Esophagus muscularis mucosa (tissue), 4 donors: ENCODE data around the gene MIAT.

Experiments used
- CTCF ChIP-seq, 3 experiments: fragments of 200-600 bp in 2 of 3; fragments of 450-650 bp in 1 of 3; sonication (generic) in 2 of 3; IDR thresholded peaks; one replicate each; pipeline ENCODE4 v1.5.1; 2017 to 2019; ENCODE audit warnings: antibody characterized with exemption in 3 of 3, mild to moderate bottlenecking in 2 of 3, moderate library complexity in 1 of 3
- EP300 ChIP-seq: sonication (generic); formaldehyde crosslinking; IDR thresholded peaks from one replicate; pipeline ENCODE4 v1.6.1; 2017; ENCODE audit warnings: antibody characterized with exemption
- POLR2A ChIP-seq: fragments of 450-650 bp; IDR thresholded peaks from one replicate; pipeline ENCODE4 v1.6.1; 2017; ENCODE audit warnings: antibody characterized with exemption, moderate library complexity, mild to moderate bottlenecking, low read depth
- POLR2AphosphoS5 ChIP-seq, 2 donors: sonication (generic); formaldehyde crosslinking; IDR thresholded peaks; one replicate each; pipeline ENCODE4 v1.6.1; 2017; ENCODE audit warnings: antibody characterized with exemption in 2 of 2

DNA sequence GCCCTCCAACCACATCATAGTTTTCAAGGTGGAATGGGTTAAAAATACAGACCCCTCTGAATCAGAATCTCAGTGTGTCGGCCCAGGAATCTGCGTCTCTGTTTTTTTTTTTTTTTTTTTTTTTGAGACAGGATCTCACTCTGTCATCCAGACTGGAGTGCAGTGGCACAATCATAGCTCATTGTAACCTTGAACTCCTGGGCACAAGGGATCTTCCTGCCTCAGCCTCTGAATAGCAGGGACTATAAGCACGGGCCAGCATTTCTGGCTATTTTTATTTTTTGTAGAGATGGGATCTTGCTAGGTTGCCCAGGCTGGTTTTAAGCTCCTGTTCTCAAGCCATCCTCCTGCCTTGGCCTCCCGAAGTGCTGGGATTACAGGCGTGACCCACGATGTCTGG, 28.2 kb downstream of the MIAT start:
- TF ChIP-seq CTCF (IDR thresholded peaks at IDR 0.05) (no peak), POLR2AphosphoS5 (IDR thresholded peaks at IDR 0.05) (no peak), POLR2A (no peak), EP300 (no peak)
